Glutamatergic neuron (in vitro differentiated cells): ENCODE data around the gene HOXB1. TPM values are rescaled to one million over a fixed set of nuclear protein-coding genes. Genes with fewer than 3 reads are reported as not detected.

Experiments used
- DNase-seq: peaks from one replicate; pipeline ENCODE4 v3.0.0; 2022
- H3K27ac Mint-ChIP-seq: one replicate; pipeline ENCODE4 v1.8.0; 2020; ENCODE audit warnings: mild to moderate bottlenecking, mixed read lengths, inconsistent platforms; ENCODE audit not compliant: unreplicated experiment
- H3K27me3 Mint-ChIP-seq: one replicate; pipeline ENCODE4 v1.8.0; 2020; ENCODE audit warnings: mild to moderate bottlenecking, moderate library complexity, mixed read lengths, inconsistent platforms; ENCODE audit not compliant: unreplicated experiment
- H3K36me3 Mint-ChIP-seq: one replicate; pipeline ENCODE4 v1.8.0; 2020; ENCODE audit warnings: mild to moderate bottlenecking, mixed read lengths, inconsistent platforms; ENCODE audit not compliant: unreplicated experiment
- H3K4me1 Mint-ChIP-seq: one replicate; pipeline ENCODE4 v1.8.0; 2020; ENCODE audit warnings: mild to moderate bottlenecking, low read depth, mixed read lengths, inconsistent platforms; ENCODE audit not compliant: unreplicated experiment
- H3K4me3 Mint-ChIP-seq: one replicate; pipeline ENCODE4 v1.8.0; 2020; ENCODE audit warnings: mild to moderate bottlenecking, mixed read lengths, inconsistent platforms; ENCODE audit not compliant: unreplicated experiment
- H3K9me3 Mint-ChIP-seq: one replicate; pipeline ENCODE4 v1.8.0; 2020; ENCODE audit warnings: mild to moderate bottlenecking, moderate library complexity, mixed read lengths, inconsistent platforms; ENCODE audit not compliant: unreplicated experiment
- total RNA-seq: library from RNA; stranded (reverse); fragmentation: NEBNext Ultra II Directional; extraction: Animal tissue kit (Norgen Biotek cat#: 25700); gene quantifications from one replicate; pipeline ENCODE4 v1.2.1, GENCODE V29; 2021; ENCODE audit not compliant: unreplicated experiment
- TF ChIP-seq, protein P1 (sequence below): fragments of 200-600 bp; sonication (generic); IDR thresholded peaks from one replicate; pipeline ENCODE4 v1.5.0; 2021; ENCODE audit not compliant: partially characterized antibody, unreplicated experiment

Gene HOXB1
- total RNA-seq, 1 donor from 2014 or later: not detected

GRCh38 chr17:48561884-48562810 lies 31.3 kb upstream of the HOXB1 start:
- peaks cover 6% of the 10 kb centered on the region for H3K9me3 Mint-ChIP-seq

DNA sequence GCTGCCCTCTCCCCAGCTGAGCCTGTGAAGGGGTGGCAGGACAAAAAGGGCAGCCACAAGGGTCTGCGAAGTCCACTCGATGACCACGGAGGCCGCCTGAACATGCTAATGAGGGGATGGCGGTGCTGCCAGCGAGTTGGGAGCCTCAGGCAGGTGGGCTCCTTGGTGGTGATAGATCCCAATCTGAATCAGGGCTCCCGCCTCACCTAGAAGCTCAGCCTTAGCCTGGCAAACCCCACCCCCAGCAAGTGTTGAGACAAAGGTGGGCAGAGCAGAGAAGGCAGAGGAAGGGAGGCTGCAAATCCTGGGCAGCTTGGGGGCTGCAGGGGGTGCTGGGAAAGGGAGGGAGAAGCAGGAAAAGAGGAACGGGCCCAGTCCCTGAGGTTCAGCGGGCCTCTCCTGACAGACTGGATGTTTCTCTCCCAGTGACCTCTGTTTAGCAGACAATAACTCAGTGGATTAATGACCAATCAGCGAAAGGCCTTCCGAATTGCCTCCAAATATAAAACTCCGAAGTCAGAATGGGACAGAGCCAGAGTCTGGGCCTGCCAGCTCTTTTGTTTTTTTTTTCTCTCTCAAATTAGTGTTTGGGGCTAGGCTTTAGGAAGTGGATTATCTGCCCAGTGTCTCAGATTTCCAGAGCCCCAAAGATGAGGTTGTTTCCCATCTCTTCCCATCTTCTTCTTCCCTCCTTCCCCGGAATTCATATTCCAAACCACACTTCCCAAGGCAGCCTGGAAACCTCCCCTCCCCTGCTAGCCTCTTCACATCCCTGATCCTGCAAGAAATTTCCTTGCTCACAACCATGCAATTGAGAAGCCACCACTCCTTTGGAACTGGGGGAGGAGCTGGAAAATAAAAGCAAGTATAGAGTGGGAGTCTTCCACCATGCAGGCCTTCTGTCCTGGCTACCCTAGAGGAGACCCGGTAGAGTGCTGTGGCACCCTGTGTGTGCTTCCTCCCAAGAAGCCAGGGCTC lies 29.3 kb upstream of the HOXB1 start:
- no peak for DNase-seq
- Mint-ChIP-seq H3K27ac (no peak overlapping the region), H3K4me1 (peaks cover 5% of the 10 kb centered on the region), H3K36me3 (no peaks in the 10 kb centered on the region), H3K4me3 (no peak overlapping the region), H3K27me3 (peaks cover 51% of the 10 kb centered on the region), H3K9me3 (peaks cover 8% of the 10 kb centered on the region)
- TF ChIP-seq, protein P1, sequence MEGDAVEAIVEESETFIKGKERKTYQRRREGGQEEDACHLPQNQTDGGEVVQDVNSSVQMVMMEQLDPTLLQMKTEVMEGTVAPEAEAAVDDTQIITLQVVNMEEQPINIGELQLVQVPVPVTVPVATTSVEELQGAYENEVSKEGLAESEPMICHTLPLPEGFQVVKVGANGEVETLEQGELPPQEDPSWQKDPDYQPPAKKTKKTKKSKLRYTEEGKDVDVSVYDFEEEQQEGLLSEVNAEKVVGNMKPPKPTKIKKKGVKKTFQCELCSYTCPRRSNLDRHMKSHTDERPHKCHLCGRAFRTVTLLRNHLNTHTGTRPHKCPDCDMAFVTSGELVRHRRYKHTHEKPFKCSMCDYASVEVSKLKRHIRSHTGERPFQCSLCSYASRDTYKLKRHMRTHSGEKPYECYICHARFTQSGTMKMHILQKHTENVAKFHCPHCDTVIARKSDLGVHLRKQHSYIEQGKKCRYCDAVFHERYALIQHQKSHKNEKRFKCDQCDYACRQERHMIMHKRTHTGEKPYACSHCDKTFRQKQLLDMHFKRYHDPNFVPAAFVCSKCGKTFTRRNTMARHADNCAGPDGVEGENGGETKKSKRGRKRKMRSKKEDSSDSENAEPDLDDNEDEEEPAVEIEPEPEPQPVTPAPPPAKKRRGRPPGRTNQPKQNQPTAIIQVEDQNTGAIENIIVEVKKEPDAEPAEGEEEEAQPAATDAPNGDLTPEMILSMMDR: no peak

More at GRCh38 chr17:48561884-48562810, 31.3 kb upstream of the HOXB1 start:
- Mint-ChIP-seq H3K4me1 (peaks cover 3% of the 10 kb centered on the region), H3K36me3 (no peaks in the 10 kb centered on the region), H3K27me3 (peaks cover 40% of the 10 kb centered on the region), H3K4me3 (no peak overlapping the region), H3K27ac (no peak overlapping the region)
- TF ChIP-seq, protein P1: peak; percentile 16
- DNase-seq: no peak

DNA sequence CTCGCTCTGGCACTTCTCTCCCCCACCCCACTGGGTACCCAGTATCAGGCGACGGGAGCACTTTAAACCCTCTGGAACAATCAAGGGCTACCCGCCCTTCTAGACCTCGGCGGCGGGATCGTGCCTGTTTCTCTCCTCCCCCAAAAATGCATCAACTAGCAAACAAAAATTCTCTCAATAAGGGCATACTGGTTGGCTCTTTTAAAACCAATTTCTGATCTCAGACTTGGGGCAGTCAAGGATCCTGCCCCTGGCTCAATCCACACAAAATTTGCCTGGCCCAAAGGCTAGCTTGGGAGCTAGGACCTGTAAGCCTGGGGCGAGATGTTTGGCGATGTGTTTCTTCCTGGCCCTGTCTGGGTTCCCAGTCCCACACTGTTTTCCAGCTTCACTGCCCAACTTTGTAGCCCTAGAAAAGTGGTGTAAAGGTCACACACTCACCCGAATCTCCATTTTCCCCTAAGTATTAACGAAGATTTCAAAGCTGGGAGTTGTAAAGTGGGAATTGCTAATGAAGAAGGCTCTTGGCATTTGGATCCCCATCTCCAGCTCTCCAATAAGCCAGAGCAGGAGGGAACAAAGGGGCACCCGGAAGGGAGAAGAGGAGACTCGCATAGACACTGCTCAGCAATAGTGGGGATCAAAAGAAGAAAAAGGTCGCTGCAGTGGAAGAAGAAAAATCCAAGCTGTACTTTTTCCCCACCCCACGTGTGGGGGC lies 28.5 kb upstream of the HOXB1 start:
- Mint-ChIP-seq H3K36me3 (no peaks in the 10 kb centered on the region), H3K4me1 (peaks cover 5% of the 10 kb centered on the region), H3K4me3 (no peak overlapping the region), H3K27ac (no peak overlapping the region), H3K27me3 (peaks cover 56% of the 10 kb centered on the region), H3K9me3 (peaks cover 11% of the 10 kb centered on the region)
- no peak for DNase-seq
- TF ChIP-seq, protein P1: no peak

DNA sequence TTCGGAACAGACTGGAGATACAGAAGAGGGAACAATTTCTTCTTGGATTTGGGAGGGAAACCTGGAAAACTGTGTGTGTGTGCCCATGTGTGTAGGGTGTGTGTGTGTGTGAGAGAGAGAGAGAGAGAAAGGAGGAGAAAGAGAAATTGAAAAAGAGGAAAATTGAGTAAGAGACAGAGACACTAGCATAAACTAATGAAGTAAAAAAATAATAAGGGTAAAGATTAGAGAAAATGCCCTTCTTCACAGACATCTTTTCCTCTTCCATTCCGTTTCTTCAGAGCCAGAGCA lies 28.0 kb upstream of the HOXB1 start:
- H3K36me3 Mint-ChIP-seq: no peaks in the 10 kb centered on the region
- peaks cover 58% of the 10 kb centered on the region for H3K27me3 Mint-ChIP-seq
- H3K27ac Mint-ChIP-seq: no peak overlapping the region
- TF ChIP-seq, protein P1: no peak
- H3K9me3 Mint-ChIP-seq: peaks cover 11% of the 10 kb centered on the region
- no peak overlapping the region for H3K4me3 Mint-ChIP-seq
- peaks cover 5% of the 10 kb centered on the region for H3K4me1 Mint-ChIP-seq
- no peak for DNase-seq
